HCT116 (cell line): ENCODE results near the gene SLAMF1. TPM values are rescaled to one million over a fixed set of nuclear protein-coding genes. Genes with fewer than 3 reads are reported as not detected.
"Not testable (repeated sequence)": the region's sequence is repeated elsewhere in the genome, so short reads cannot be mapped to it uniquely, and the experiment has no call there.

Source experiments
- ATAC-seq: fragments of 200-7000 bp; cut with Tn5 transposase; 2 replicates; pipeline ENCODE4 v1.9.1; 2020; ENCODE audit warnings: mild to moderate bottlenecking, moderate library complexity
- Bru-seq: library from RNA; stranded (reverse); fragments of 400-500 nt; gene quantifications from one replicate; lab custom pipeline; 2021; lab: Mats Ljungman, UMichigan
- BruChase-seq, 2 experiments: library from RNA; stranded (reverse); fragments of 400-500 nt; gene quantifications; one replicate each; lab custom pipeline; 2021; lab: Mats Ljungman, UMichigan
- BruUV-seq: library from RNA; stranded (reverse); fragments of 400-500 nt; replicated peaks from 2 replicates; lab custom pipeline; 2021; lab: Mats Ljungman, UMichigan
- CTCF ChIA-PET: fragments of 300-600 bp; sonication (Branson Sonifier 250); formaldehyde crosslinking; loops from one replicate; lab custom pipeline; 2021; ENCODE audit warnings: antibody characterized with exemption; lab: Charles Lee
- POLR2A ChIA-PET: fragments of 300-600, 350-600 bp; sonication (Branson Sonifier 250); formaldehyde crosslinking; loops from one replicate; lab custom pipeline; 2021; ENCODE audit warnings: antibody characterized with exemption; lab: Charles Lee
- RAD21 ChIA-PET, 2 experiments: fragments of 300-600 bp; sonication (Branson Sonifier 250); formaldehyde crosslinking; loops; one replicate each; lab custom pipeline; 2023; ENCODE audit warnings: low total read pairs in 2 of 2; ENCODE audit not compliant: uncharacterized antibody in 2 of 2, unreplicated experiment in 2 of 2, low non-redundant PET in 1 of 2; lab: Charles Lee
- DNase-seq: peaks from one replicate; pipeline ENCODE4 v3.0.0-alpha.2; 2010; ENCODE audit warnings: low read depth, low spot score
- H2AFZ ChIP-seq: fragments of 200-600 bp; shearing (Covaris generic), sonication (generic); 2 replicates; pipeline ENCODE4 v1.6.1; 2017; ENCODE audit warnings: low read depth, mixed run types, mixed read lengths, antibody characterized with exemption, low read length; ENCODE audit not compliant: poor library complexity, severe bottlenecking
- H3K27ac ChIP-seq: 2 replicates; pipeline ENCODE4 v1.5.1; 2012; ENCODE audit warnings: low read depth, low read length
- H3K27me3 ChIP-seq: fragments of 200-600 bp; sonication (generic); 2 replicates; pipeline ENCODE4 v1.6.1; 2016; ENCODE audit warnings: mixed run types, low read length, mixed read lengths; ENCODE audit not compliant: insufficient read depth
- H3K36me3 ChIP-seq, 2 experiments: fragments of 200-500 bp in 1 of 2; fragments of 200-600 bp in 1 of 2; sonication (Bioruptor generic) in 1 of 2; sonication (generic) in 1 of 2; 2 replicates each; pipeline versions ENCODE4 v1.5.1 to v1.6.1; 2014 to 2016; ENCODE audit warnings: low read length in 2 of 2, inconsistent platforms in 1 of 2, mixed read lengths in 1 of 2, mixed run types in 1 of 2; ENCODE audit not compliant: insufficient read depth in 2 of 2, control insufficient read depth in 1 of 2
- H3K4me1 ChIP-seq, 2 experiments: fragments of 200-600 bp in 1 of 2; sonication (generic) in 1 of 2; 2 replicates each; pipeline versions ENCODE4 v1.5.1 to v1.6.1; 2012 to 2017; ENCODE audit warnings: low read length in 2 of 2, inconsistent platforms in 1 of 2, mild to moderate bottlenecking in 1 of 2, mixed read lengths in 1 of 2, mixed run types in 1 of 2, moderate library complexity in 1 of 2; ENCODE audit not compliant: insufficient read depth in 2 of 2, control insufficient read depth in 1 of 2
- H3K4me2 ChIP-seq: fragments of 200-600 bp; sonication (generic); 2 replicates; pipeline ENCODE4 v1.6.1; 2017; ENCODE audit warnings: mixed run types, low read length, mixed read lengths
- H3K4me3 ChIP-seq, 2 experiments: fragments of 200-600 bp in 1 of 2; sonication (generic) in 1 of 2; replicated peaks in 1 of 2; 2 replicates each; pipeline ENCODE4 v1.5.1; 2011 to 2016; ENCODE audit warnings: low read length in 2 of 2, control low read depth in 1 of 2, low read depth in 1 of 2, mild to moderate bottlenecking in 1 of 2, mixed read lengths in 1 of 2, mixed run types in 1 of 2
- H3K79me2 ChIP-seq: fragments of 200-600 bp; sonication (generic); 2 replicates; pipeline ENCODE4 v1.6.1; 2017; ENCODE audit warnings: mild to moderate bottlenecking, mixed run types, low read length, moderate library complexity, mixed read lengths; ENCODE audit not compliant: insufficient read depth
- H3K9ac ChIP-seq: fragments of 200-600 bp; sonication (generic); 2 replicates; pipeline ENCODE4 v1.6.1; 2016; ENCODE audit warnings: low read length, mixed read lengths
- H3K9me2 ChIP-seq: fragments of 200-600 bp; sonication (generic), shearing (Covaris generic); 2 replicates; pipeline ENCODE4 v1.6.1; 2017; ENCODE audit warnings: mixed run types, mild to moderate bottlenecking, moderate library complexity; ENCODE audit not compliant: insufficient read depth
- H3K9me3 ChIP-seq, 2 experiments: fragments of 200-500 bp in 1 of 2; fragments of 200-600 bp in 1 of 2; sonication (Bioruptor generic) in 1 of 2; sonication (generic) in 1 of 2; 2 replicates each; pipeline ENCODE4 v1.6.1; 2014 to 2017; ENCODE audit warnings: low read length in 2 of 2, mixed read lengths in 2 of 2, inconsistent platforms in 1 of 2, low read depth in 1 of 2, mild to moderate bottlenecking in 1 of 2, mixed run types in 1 of 2, moderate library complexity in 1 of 2; ENCODE audit not compliant: control insufficient read depth in 1 of 2, insufficient read depth in 1 of 2
- H4K20me1 ChIP-seq: fragments of 200-600 bp; sonication (generic), shearing (Covaris generic); 2 replicates; pipeline ENCODE4 v1.6.1; 2017; ENCODE audit warnings: mixed run types, mild to moderate bottlenecking, moderate library complexity; ENCODE audit not compliant: insufficient read depth
- EZH2phosphoT487 ChIP-seq: fragments of 200-600 bp; IDR thresholded peaks from 2 replicates; pipeline ENCODE4 v1.6.1; 2018; ENCODE audit warnings: antibody characterized with exemption, borderline replicate concordance
- RAD21 ChIP-seq: IDR thresholded peaks from 2 replicates; pipeline ENCODE4 v1.6.1; 2012; ENCODE audit warnings: low read depth, mild to moderate bottlenecking
- intact Hi-C: fragments of 100-400 bp; cut with micrococcal nuclease; formaldehyde crosslinking; loops from 2 replicates; pipeline ENCODE4 v1.10.0; 2022
- long read RNA-seq: library from polyadenylated mRNA; unstranded; transcript quantifications from one replicate; pipeline ENCODE4 v2.0.0, GENCODE V29; 2021; ENCODE audit not compliant: unreplicated experiment
- polyA plus RNA-seq: library from polyadenylated mRNA; unstranded; fragments of >200 nt; gene quantifications from 2 replicates; pipeline ENCODE4 v1.2.1, GENCODE V29; 2012; ENCODE audit warnings: missing spikeins
- total RNA-seq: library from RNA; stranded (reverse); gene quantifications from one replicate; pipeline ENCODE4 v1.2.1, GENCODE V29; 2021; ENCODE audit not compliant: unreplicated experiment
- TF ChIP-seq, protein P1 (sequence below), 3 experiments: fragments of 200-600 bp in 1 of 3; sonication (generic) in 1 of 3; IDR thresholded peaks in 2 of 3; conservative IDR thresholded peaks in 1 of 3; 2 replicates each; pipeline ENCODE4 v1.5.1; 2012 to 2017; ENCODE audit warnings: low read depth in 2 of 3, low read length in 2 of 3, antibody characterized with exemption in 1 of 3, borderline replicate concordance in 1 of 3, control low read depth in 1 of 3, mild to moderate bottlenecking in 1 of 3, mixed read lengths in 1 of 3, mixed run types in 1 of 3, moderate library complexity in 1 of 3; ENCODE audit not compliant: insufficient read depth in 1 of 3

Gene SLAMF1, protein sequence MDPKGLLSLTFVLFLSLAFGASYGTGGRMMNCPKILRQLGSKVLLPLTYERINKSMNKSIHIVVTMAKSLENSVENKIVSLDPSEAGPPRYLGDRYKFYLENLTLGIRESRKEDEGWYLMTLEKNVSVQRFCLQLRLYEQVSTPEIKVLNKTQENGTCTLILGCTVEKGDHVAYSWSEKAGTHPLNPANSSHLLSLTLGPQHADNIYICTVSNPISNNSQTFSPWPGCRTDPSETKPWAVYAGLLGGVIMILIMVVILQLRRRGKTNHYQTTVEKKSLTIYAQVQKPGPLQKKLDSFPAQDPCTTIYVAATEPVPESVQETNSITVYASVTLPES
- 0.30 TPM for total RNA-seq
- polyA plus RNA-seq, result not detected in 2 replicates
- Bru-seq, nascent RNA, result not detected
- BruChase-seq, experiment 1, labeled RNA remaining after a 6-hour chase, result not detected
- not detected for BruChase-seq, experiment 2, labeled RNA remaining after a 2-hour chase
- long read RNA-seq, result 0 reads

DNA sequence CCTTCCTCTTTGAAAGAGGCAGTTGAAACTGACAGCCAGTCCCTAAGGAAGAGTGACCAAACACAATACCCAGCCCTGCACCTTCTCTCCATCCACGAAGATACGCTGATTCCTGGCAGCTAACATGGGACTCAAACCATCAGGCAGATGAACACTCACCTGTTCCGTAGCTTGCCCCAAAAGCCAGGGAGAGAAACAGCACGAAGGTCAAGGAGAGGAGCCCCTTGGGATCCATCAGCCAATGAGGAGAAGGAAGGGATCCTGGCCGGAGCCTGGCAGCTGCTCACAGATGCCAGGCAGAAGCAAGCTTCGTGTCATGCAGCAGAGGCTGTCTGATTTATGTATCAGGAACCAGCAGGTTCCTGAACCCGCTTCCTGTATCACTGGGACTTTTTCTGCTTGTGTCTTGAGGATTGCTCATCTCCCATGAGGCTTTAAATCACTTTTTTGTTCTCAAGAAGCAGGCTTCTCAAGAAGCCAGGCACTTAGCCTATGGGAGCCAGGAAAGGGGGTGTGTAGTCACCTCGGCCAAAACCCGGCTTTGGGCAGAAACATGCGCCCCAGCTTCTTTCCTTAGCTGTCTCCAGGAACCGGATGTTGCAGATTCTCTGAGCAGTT lies at the start of gene SLAMF1:
SLAMF1 (minus strand) TSS at position 334 of the 618 bp plus-strand sequence; CDS start at position 235, 99 bp downstream.
- H3K9me2 ChIP-seq, result no peaks in the 10 kb centered on the region
- H3K4me3 ChIP-seq, result no peak within 1 kb of the TSS
- intact Hi-C loops, result no loop called here
- no peaks in the 10 kb centered on the region for H3K79me2 ChIP-seq
- H3K27ac ChIP-seq, result no peak within 1 kb of the TSS
- H3K9me3 ChIP-seq, result no peaks in the 10 kb centered on the region
- H3K36me3 ChIP-seq, result no peaks in the 10 kb centered on the region
- H3K27me3 ChIP-seq, result no peaks in the 10 kb centered on the region
- H2AFZ ChIP-seq, result no peak within 1 kb of the TSS
- TF ChIP-seq, protein P1, sequence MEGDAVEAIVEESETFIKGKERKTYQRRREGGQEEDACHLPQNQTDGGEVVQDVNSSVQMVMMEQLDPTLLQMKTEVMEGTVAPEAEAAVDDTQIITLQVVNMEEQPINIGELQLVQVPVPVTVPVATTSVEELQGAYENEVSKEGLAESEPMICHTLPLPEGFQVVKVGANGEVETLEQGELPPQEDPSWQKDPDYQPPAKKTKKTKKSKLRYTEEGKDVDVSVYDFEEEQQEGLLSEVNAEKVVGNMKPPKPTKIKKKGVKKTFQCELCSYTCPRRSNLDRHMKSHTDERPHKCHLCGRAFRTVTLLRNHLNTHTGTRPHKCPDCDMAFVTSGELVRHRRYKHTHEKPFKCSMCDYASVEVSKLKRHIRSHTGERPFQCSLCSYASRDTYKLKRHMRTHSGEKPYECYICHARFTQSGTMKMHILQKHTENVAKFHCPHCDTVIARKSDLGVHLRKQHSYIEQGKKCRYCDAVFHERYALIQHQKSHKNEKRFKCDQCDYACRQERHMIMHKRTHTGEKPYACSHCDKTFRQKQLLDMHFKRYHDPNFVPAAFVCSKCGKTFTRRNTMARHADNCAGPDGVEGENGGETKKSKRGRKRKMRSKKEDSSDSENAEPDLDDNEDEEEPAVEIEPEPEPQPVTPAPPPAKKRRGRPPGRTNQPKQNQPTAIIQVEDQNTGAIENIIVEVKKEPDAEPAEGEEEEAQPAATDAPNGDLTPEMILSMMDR (IDR thresholded peaks at IDR 0.05 in 2 of 3, conservative IDR thresholded peaks at IDR 0.05 in 1 of 3; ENCODE audit: borderline replicate concordance in 1 of 3, insufficient read depth in 1 of 3, low read depth in 2 of 3, low read length in 2 of 3), result no peak
- TF ChIP-seq EZH2phosphoT487, result no peak
- no peak within 1 kb of the TSS for H3K4me2 ChIP-seq
- ATAC-seq (no peak), DNase-seq (no peak)
- CTCF ChIA-PET, result interaction anchor here (1.5 kb wide), 1 partner anchor 453 kb away, joined by 4 read pairs; no protein-coding TSS in a partner anchor
- RAD21 ChIA-PET, result no interaction called here
- no peak within 1 kb of the TSS for H3K9ac ChIP-seq
- POLR2A ChIA-PET, result no interaction called here
- no peaks in the 10 kb centered on the region for H3K4me1 ChIP-seq
- H4K20me1 ChIP-seq, result no peaks in the 10 kb centered on the region
- no TSS peak for BruUV-seq

DNA sequence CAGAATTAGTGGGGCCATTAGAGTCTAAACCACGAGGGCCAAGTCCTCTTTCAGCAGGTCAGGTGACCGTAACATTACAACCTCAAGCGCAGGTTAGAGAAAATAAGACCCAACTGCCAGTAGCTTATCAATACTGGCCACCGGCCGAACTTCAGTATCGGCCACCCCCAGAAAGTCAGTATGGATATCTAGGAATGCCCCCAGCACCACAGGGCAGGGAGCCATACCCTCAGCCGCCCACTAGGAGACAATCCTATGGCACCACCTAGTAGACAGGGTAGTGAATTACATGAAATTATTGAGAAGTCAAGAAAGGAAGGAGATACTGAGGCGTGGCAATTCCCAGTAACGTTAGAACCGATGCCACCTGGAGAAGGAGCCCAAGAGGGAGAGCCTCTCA lies 45.5 kb upstream of the SLAMF1 start:
- TF ChIP-seq, protein P1 (IDR thresholded peaks at IDR 0.05 in 2 of 3, conservative IDR thresholded peaks at IDR 0.05 in 1 of 3; ENCODE audit: borderline replicate concordance in 1 of 3, insufficient read depth in 1 of 3, low read depth in 2 of 3, low read length in 2 of 3), result peak; percentile 43 to 57 (median 54); a peak in 5 of 6 replicates
- peak; percentile 46 for TF ChIP-seq RAD21
- H3K9ac ChIP-seq, H2AFZ ChIP-seq, ATAC-seq, H3K4me2 ChIP-seq, H3K9me2 ChIP-seq, H3K4me3 ChIP-seq, H3K4me1 ChIP-seq, BruUV-seq, H3K36me3 ChIP-seq, RAD21 ChIA-PET, H3K27ac ChIP-seq, H4K20me1 ChIP-seq, POLR2A ChIA-PET, H3K79me2 ChIP-seq, H3K9me3 ChIP-seq, H3K27me3 ChIP-seq: not testable (repeated sequence)
- CTCF ChIA-PET, result interaction anchor here (1.3 kb wide), 1 partner anchor 11 kb away, joined by 3 read pairs; no protein-coding TSS in a partner anchor
- peak; percentile 6 for DNase-seq
- intact Hi-C loops, result loop anchor here (2.0 kb wide), 1 partner anchor 18 kb away; no protein-coding TSS in a partner anchor
